Ovary (tissue), 3 donors: Measurements from ENCODE around the gene FYN.

Source experiments
- CTCF ChIP-seq, 3 donors: fragments of 450-650 bp in 2 of 3; fragments of 200-600 bp in 1 of 3; IDR thresholded peaks; one replicate each; pipeline versions ENCODE4 v1.5.1 to v1.8.0; 2016 to 2022; ENCODE audit warnings: antibody characterized with exemption in 3 of 3, mild to moderate bottlenecking in 1 of 3
- EP300 ChIP-seq: sonication (generic); formaldehyde crosslinking; IDR thresholded peaks from one replicate; pipeline ENCODE4 v1.6.1; 2017; ENCODE audit warnings: antibody characterized with exemption
- POLR2A ChIP-seq: fragments of 450-650 bp; IDR thresholded peaks from one replicate; pipeline ENCODE4 v1.6.1; 2017; ENCODE audit warnings: antibody characterized with exemption, mild to moderate bottlenecking, moderate library complexity
- donor health status: DM: no; HTN: no; CAD: no.

GRCh38 chr6:111646034-111646433, 227.2 kb downstream of the FYN start:
- TF ChIP-seq CTCF (IDR thresholded peaks at IDR 0.05) = no peak
- TF ChIP-seq EP300 = no peak
- no peak for TF ChIP-seq POLR2A
